IMR-90 (cell line): ENCODE results near the gene IRAK4. TPM values are rescaled to one million over a fixed set of nuclear protein-coding genes. Genes with fewer than 3 reads are reported as not detected.

ENCODE experiments used
- ATAC-seq: fragments of 200-7000 bp; cut with Tn5 transposase; 2 replicates; pipeline ENCODE4 v1.9.1; 2020; ENCODE audit warnings: low read depth, mild to moderate bottlenecking, moderate library complexity
- BruUV-seq: library from RNA; stranded (reverse); fragments of 400-500 nt; replicated peaks from 2 replicates; lab custom pipeline; 2021; lab: Mats Ljungman, UMichigan
- CTCF ChIA-PET: fragments of 300-600 bp; formaldehyde crosslinking; extraction: SDS; loops from one replicate; lab custom pipeline; 2021; ENCODE audit warnings: antibody characterized with exemption; lab: Yijun Ruan, JAX
- POLR2A ChIA-PET: fragments of 300-600 bp; sonication (Branson Sonifier 250); formaldehyde crosslinking; loops from one replicate; lab custom pipeline; 2022; ENCODE audit warnings: antibody characterized with exemption; ENCODE audit not compliant: unreplicated experiment; lab: Charles Lee
- DNase-seq: peaks from one replicate; pipeline ENCODE4 v3.0.0; 2013
- H2AFZ ChIP-seq: replicated peaks from 2 replicates; pipeline ENCODE3; 2013; ENCODE audit warnings: low read length, mild to moderate bottlenecking; ENCODE audit not compliant: poor library complexity
- H2AK5ac ChIP-seq: 2 replicates; pipeline ENCODE4 v1.6.1; 2013; ENCODE audit warnings: low read depth, low read length, inconsistent platforms
- H2AK9ac ChIP-seq: replicated peaks from 2 replicates; pipeline ENCODE3; 2013; ENCODE audit warnings: mild to moderate bottlenecking, low read depth, low read length, moderate library complexity; ENCODE audit not compliant: poor library complexity
- H2BK120ac ChIP-seq: 2 replicates; pipeline ENCODE4 v1.6.1; 2013; ENCODE audit warnings: low read depth, low read length, inconsistent platforms
- H2BK15ac ChIP-seq: 3 replicates; pipeline ENCODE4 v1.6.1; 2013; ENCODE audit warnings: low read depth, low read length, inconsistent platforms
- H2BK20ac ChIP-seq: 2 replicates; pipeline ENCODE4 v1.6.1; 2013; ENCODE audit warnings: low read depth, mild to moderate bottlenecking, inconsistent platforms, low read length, moderate library complexity
- H2BK5ac ChIP-seq: 2 replicates; pipeline ENCODE4 v1.6.1; 2013; ENCODE audit warnings: mild to moderate bottlenecking, low read depth, low read length, inconsistent platforms; ENCODE audit not compliant: poor library complexity, severe bottlenecking
- H3K14ac ChIP-seq: replicated peaks from 2 replicates; pipeline ENCODE4 v1.6.1; 2013; ENCODE audit warnings: low read depth, low read length, inconsistent platforms
- H3K18ac ChIP-seq: 2 replicates; pipeline ENCODE4 v1.6.1; 2013; ENCODE audit warnings: low read depth, low read length, control low read depth
- H3K23ac ChIP-seq: 2 replicates; pipeline ENCODE4 v1.6.1; 2013; ENCODE audit warnings: low read depth, low read length, inconsistent platforms
- H3K27ac ChIP-seq: 2 replicates; pipeline ENCODE4 v1.5.1; 2013; ENCODE audit warnings: mild to moderate bottlenecking, control low read depth, low read length; ENCODE audit not compliant: insufficient read depth
- H3K27me3 ChIP-seq: 2 replicates; pipeline ENCODE4 v1.6.1; 2013; ENCODE audit warnings: low read length; ENCODE audit not compliant: control insufficient read depth, insufficient read depth
- H3K36me3 ChIP-seq: 2 replicates; pipeline ENCODE4 v1.6.1; 2013; ENCODE audit warnings: low read length, mixed read lengths; ENCODE audit not compliant: control insufficient read depth, insufficient read depth
- H3K4ac ChIP-seq: 2 replicates; pipeline ENCODE4 v1.6.1; 2013; ENCODE audit warnings: low read depth, low read length, inconsistent platforms
- H3K4me1 ChIP-seq: 2 replicates; pipeline ENCODE4 v1.6.1; 2013; ENCODE audit warnings: low read length, mixed read lengths; ENCODE audit not compliant: control insufficient read depth, insufficient read depth
- H3K4me2 ChIP-seq: 2 replicates; pipeline ENCODE4 v1.6.1; 2013; ENCODE audit warnings: low read depth, mild to moderate bottlenecking, control low read depth, low read length, moderate library complexity
- H3K4me3 ChIP-seq: 2 replicates; pipeline ENCODE4 v1.5.1; 2013; ENCODE audit warnings: low read depth, mild to moderate bottlenecking, control low read depth, low read length, moderate library complexity; ENCODE audit not compliant: insufficient read depth
- H3K56ac ChIP-seq: 2 replicates; pipeline ENCODE4 v1.6.1; 2013; ENCODE audit warnings: low read length, inconsistent platforms; ENCODE audit not compliant: insufficient read depth; ENCODE audit errors: extremely low read depth
- H3K79me1 ChIP-seq, 2 experiments: 2 replicates each; pipeline ENCODE4 v1.6.1; 2013; ENCODE audit warnings: low read length in 2 of 2, inconsistent platforms in 1 of 2, low read depth in 1 of 2
- H3K9ac ChIP-seq: 2 replicates; pipeline ENCODE4 v1.6.1; 2013; ENCODE audit warnings: low read depth, low read length, control low read depth
- H3K9me1 ChIP-seq: 2 replicates; pipeline ENCODE4 v1.6.1; 2013; ENCODE audit warnings: low read length, inconsistent platforms; ENCODE audit not compliant: insufficient read depth
- H3K9me3 ChIP-seq: 2 replicates; pipeline ENCODE4 v1.6.1; 2013; ENCODE audit warnings: low read length; ENCODE audit not compliant: control insufficient read depth, insufficient read depth
- H4K20me1 ChIP-seq: 2 replicates; pipeline ENCODE4 v1.6.1; 2013; ENCODE audit warnings: low read length, inconsistent platforms; ENCODE audit not compliant: insufficient read depth
- H4K5ac ChIP-seq: 2 replicates; pipeline ENCODE4 v1.6.1; 2013; ENCODE audit warnings: mild to moderate bottlenecking, low read depth, low read length, control low read depth
- H4K8ac ChIP-seq, 2 experiments: 2 replicates each; pipeline ENCODE4 v1.6.1; 2013; ENCODE audit warnings: low read depth in 2 of 2, low read length in 2 of 2, control low read depth in 1 of 2, inconsistent platforms in 1 of 2
- H4K91ac ChIP-seq: 2 replicates; pipeline ENCODE4 v1.6.1; 2013; ENCODE audit warnings: low read depth, low read length, inconsistent platforms; ENCODE audit not compliant: insufficient read depth
- BHLHE40 ChIP-seq: fragments of 150-350 bp; IDR thresholded peaks from 2 replicates; pipeline ENCODE4 v1.6.1; 2016; ENCODE audit warnings: mild to moderate bottlenecking, low read depth, low read length
- CEBPB ChIP-seq: IDR thresholded peaks from 2 replicates; pipeline ENCODE4 v1.6.1; 2012; ENCODE audit warnings: low read depth, low read length, improper control_type of control experiment
- CHD1 ChIP-seq: IDR thresholded peaks from 2 replicates; pipeline ENCODE4 v1.6.1; 2012; ENCODE audit warnings: low read depth, low read length, improper control_type of control experiment
- CTCF ChIP-seq: conservative IDR thresholded peaks from 2 replicates; pipeline ENCODE4 v1.5.1; 2012; ENCODE audit warnings: mild to moderate bottlenecking, low read depth, low read length, improper control_type of control experiment
- ELK1 ChIP-seq: fragments of 150-350 bp; IDR thresholded peaks from 2 replicates; pipeline ENCODE4 v1.6.1; 2016; ENCODE audit warnings: low read depth, mild to moderate bottlenecking, low read length, moderate library complexity, borderline replicate concordance
- FOS ChIP-seq: fragments of 150-350 bp; IDR thresholded peaks from 2 replicates; pipeline ENCODE4 v1.6.1; 2016; ENCODE audit warnings: low read depth, low read length
- MAFK ChIP-seq: IDR thresholded peaks from 2 replicates; pipeline ENCODE4 v1.6.1; 2012; ENCODE audit warnings: low read depth, low read length, improper control_type of control experiment
- MAZ ChIP-seq: IDR thresholded peaks from 2 replicates; pipeline ENCODE4 v1.6.1; 2012; ENCODE audit warnings: low read depth, mild to moderate bottlenecking, low read length, improper control_type of control experiment, moderate library complexity, borderline replicate concordance
- MXI1 ChIP-seq: IDR thresholded peaks from 2 replicates; pipeline ENCODE4 v1.6.1; 2012; ENCODE audit warnings: low read depth, mild to moderate bottlenecking, low read length, moderate library complexity, borderline replicate concordance
- NFE2L2 ChIP-seq: fragments of 150-350 bp; IDR thresholded peaks from 2 replicates; pipeline ENCODE4 v1.6.1; 2016; ENCODE audit warnings: low read depth, mild to moderate bottlenecking, low read length
- POLR2A ChIP-seq: IDR thresholded peaks from 2 replicates; pipeline ENCODE4 v1.6.1; 2012; ENCODE audit warnings: mild to moderate bottlenecking, low read depth, low read length
- RAD21 ChIP-seq: IDR thresholded peaks from 2 replicates; pipeline ENCODE4 v1.6.1; 2012; ENCODE audit warnings: low read length, improper control_type of control experiment
- RCOR1 ChIP-seq: IDR thresholded peaks from 2 replicates; pipeline ENCODE4 v1.6.1; 2012; ENCODE audit warnings: mild to moderate bottlenecking, low read length, improper control_type of control experiment; ENCODE audit not compliant: insufficient replicate concordance
- RFX5 ChIP-seq: IDR thresholded peaks from 2 replicates; pipeline ENCODE4 v1.8.0; 2012; ENCODE audit warnings: low read depth, mild to moderate bottlenecking, low read length, moderate library complexity
- SMC3 ChIP-seq: fragments of 150-350 bp; IDR thresholded peaks from 2 replicates; pipeline ENCODE4 v1.6.1; 2016; ENCODE audit warnings: low read depth, mild to moderate bottlenecking, antibody characterized with exemption, low read length, moderate library complexity
- USF2 ChIP-seq: fragments of 150-350 bp; IDR thresholded peaks from 2 replicates; pipeline ENCODE4 v1.6.1; 2017; ENCODE audit warnings: mild to moderate bottlenecking, antibody characterized with exemption, low read length, low read depth
- WGBS, 2 experiments: methylation state at CpG; one replicate each; pipeline versions ENCODE4 v1.1.5 to v1.1.7; 2013; ENCODE audit warnings: missing lambda C conversion rate in 2 of 2; ENCODE audit not compliant: insufficient read length in 1 of 2; ENCODE audit errors: extremely low coverage in 2 of 2; 5-methylcytosine and 5-hydroxymethylcytosine counted together
- dilution Hi-C: fragments of 300-500 bp; cut with HindIII; formaldehyde crosslinking; loops from one replicate; pipeline ENCODE4 v1.14.3; 2018; ENCODE audit warnings: low sequenced_read_pairs; ENCODE audit not compliant: unreplicated experiment
- in situ Hi-C: fragments of 300-500 bp; cut with MboI; formaldehyde crosslinking; loops from 3 replicates; pipeline ENCODE4 v1.14.3; 2019; ENCODE audit warnings: low sequenced_read_pairs, inconsistent platforms, mixed read lengths
- intact Hi-C: fragments of 100-400 bp; cut with micrococcal nuclease; formaldehyde crosslinking; loops from 2 replicates; pipeline ENCODE4 v1.10.0; 2022
- polyA plus RNA-seq, 3 experiments: library from polyadenylated mRNA; depleted of rRNA; stranded (reverse); fragments of >200 nt; gene quantifications; 2 replicates each; pipeline ENCODE4 v1.2.3, GENCODE V29; 2012; ENCODE audit warnings: low replicate concordance in 1 of 3
- total RNA-seq: library from RNA; depleted of rRNA; stranded (reverse); fragments of >200 nt; gene quantifications from 2 replicates; pipeline ENCODE4 v1.2.3, GENCODE V29; 2012

IRAK4 gene
- total and polyA plus RNA-seq, 2 of the 4 experiments (the other 2 are of a cell fraction), result 12.6 to 27.6 TPM

- Histone ChIP-seq H2BK120ac (no peak overlapping the region), H3K27ac (no peak overlapping the region), H4K20me1 (no peaks in the 10 kb centered on the region), H3K4me2 (no peak overlapping the region), H3K9me3 (peaks cover 3% of the 10 kb centered on the region; the same call in 1 of the 2 replicates), H3K23ac (no peak overlapping the region), H4K5ac (no peak overlapping the region), H2BK5ac (no peak overlapping the region), H3K9me1 (no peaks in the 10 kb centered on the region), H2BK15ac (no peak overlapping the region), H4K91ac (no peak overlapping the region), H3K36me3 (peaks cover 12% of the 10 kb centered on the region), H3K79me1 (peaks cover 9 to 19% of the 10 kb centered on the region in 2 experiments), H3K27me3 (no peaks in the 10 kb centered on the region), H3K14ac (no peak overlapping the region), H4K8ac (no peak overlapping the region), H2BK20ac (no peak overlapping the region), H3K18ac (no peak overlapping the region), H2AK5ac (no peak overlapping the region), H3K4ac (no peak overlapping the region), H3K4me1 (no peaks in the 10 kb centered on the region), H3K9ac (no peak overlapping the region), H3K4me3 (no peak overlapping the region), H2AK9ac (no peak overlapping the region), H3K56ac (no peak overlapping the region), H2AFZ (no peak overlapping the region)
- dilution Hi-C loops, result no loop called here
- no peak for DNase-seq
- no TSS peak for BruUV-seq
- no CpG with 5 or more reads among the region's 5 CpGs for WGBS, 2 experiments
- no peak for TF ChIP-seq CEBPB
- TF ChIP-seq NFE2L2, result no peak
- no peak for TF ChIP-seq BHLHE40
- no peak for TF ChIP-seq USF2
- TF ChIP-seq CHD1, result no peak
- TF ChIP-seq SMC3, result no peak
- no peak for TF ChIP-seq FOS
- no peak for TF ChIP-seq MAFK
- TF ChIP-seq RCOR1, result no peak
- no peak for TF ChIP-seq ELK1
- TF ChIP-seq CTCF, result no peak
- TF ChIP-seq RAD21, result no peak
- no peak for TF ChIP-seq MAZ
- TF ChIP-seq MXI1, result no peak
- TF ChIP-seq RFX5, result no peak
- no peak for TF ChIP-seq POLR2A
- ChIA-PET POLR2A (no interaction called here), CTCF (no interaction called here)
- no peak for ATAC-seq
- intact Hi-C loops, result no loop called here
- in situ Hi-C loops, result no loop called here
Measured at GRCh38 chr12:43749016-43749415, 9.7 kb upstream of the IRAK4 start.
